ENCODE measurements around the gene SARNP.

SARNP gene

DNA sequence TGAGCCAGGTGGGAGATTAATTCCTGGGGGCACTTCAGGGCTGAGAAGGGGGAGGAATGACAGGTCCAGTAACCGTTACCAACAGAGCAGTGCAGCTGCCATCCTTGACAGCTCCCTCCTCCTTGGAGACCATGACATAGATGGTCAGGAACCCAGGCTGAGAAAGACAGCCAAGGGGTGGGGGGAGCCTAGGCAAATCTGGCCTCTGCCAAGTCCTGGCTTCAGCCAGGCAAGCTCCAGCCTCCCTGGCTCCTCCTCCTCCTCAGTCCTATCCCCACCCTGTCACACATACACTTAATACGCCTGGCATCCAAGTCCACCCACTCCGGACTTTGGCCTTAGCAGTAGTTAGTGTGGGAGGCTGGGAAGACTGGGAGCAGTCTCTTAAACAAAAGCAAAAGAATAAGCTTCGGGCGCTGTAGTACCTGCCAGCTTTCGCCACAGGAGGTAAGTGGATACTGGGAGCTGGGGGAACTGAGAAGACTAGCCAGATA is 97.4 kb downstream of the SARNP start, which contains the start of gene RDH5:
TSS of gene RDH5 (plus strand) at position 323 of the 494 bp plus-strand sequence. CDS start 792 bp downstream, outside the sequence.
- H3K4me3 ChIP-seq (ENCODE audit: low read depth in 1 of 2, low read length in 1 of 2): no peak within 1 kb of the TSS

DNA sequence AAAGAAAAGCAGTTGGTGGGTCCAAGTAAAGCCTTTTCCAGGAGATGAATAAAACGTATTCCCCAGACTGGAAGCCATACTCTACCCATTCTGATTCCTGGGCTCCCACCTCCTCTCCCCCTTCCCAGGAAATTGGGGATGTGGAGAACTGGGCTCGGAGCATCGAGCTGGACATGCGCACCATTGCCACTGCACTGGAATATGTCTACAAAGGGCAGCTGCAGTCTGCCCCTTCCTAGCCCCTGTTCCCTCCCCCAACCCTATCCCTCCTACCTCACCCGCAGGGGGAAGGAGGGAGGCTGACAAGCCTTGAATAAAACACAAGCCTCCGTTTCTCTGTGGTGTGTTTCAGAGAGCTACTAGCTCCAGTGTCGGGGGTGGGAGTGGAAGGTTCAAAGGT is 98.2 kb downstream of the SARNP start:
- no peaks in the 10 kb centered on the region for H3K9me3 ChIP-seq
- peaks cover 60% of the 10 kb centered on the region for H3K36me3 ChIP-seq
- TF ChIP-seq, protein P1, sequence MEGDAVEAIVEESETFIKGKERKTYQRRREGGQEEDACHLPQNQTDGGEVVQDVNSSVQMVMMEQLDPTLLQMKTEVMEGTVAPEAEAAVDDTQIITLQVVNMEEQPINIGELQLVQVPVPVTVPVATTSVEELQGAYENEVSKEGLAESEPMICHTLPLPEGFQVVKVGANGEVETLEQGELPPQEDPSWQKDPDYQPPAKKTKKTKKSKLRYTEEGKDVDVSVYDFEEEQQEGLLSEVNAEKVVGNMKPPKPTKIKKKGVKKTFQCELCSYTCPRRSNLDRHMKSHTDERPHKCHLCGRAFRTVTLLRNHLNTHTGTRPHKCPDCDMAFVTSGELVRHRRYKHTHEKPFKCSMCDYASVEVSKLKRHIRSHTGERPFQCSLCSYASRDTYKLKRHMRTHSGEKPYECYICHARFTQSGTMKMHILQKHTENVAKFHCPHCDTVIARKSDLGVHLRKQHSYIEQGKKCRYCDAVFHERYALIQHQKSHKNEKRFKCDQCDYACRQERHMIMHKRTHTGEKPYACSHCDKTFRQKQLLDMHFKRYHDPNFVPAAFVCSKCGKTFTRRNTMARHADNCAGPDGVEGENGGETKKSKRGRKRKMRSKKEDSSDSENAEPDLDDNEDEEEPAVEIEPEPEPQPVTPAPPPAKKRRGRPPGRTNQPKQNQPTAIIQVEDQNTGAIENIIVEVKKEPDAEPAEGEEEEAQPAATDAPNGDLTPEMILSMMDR (IDR thresholded peaks at IDR 0.05): no peak
- H3K27ac ChIP-seq: no peak overlapping the region
- no peak overlapping the region for H3K4me3 ChIP-seq (ENCODE audit: low read depth in 1 of 2, low read length in 1 of 2)
- H3K27me3 ChIP-seq: no peaks in the 10 kb centered on the region
- peaks cover 56 to 60% of the 10 kb centered on the region in 2 experiments for H3K4me1 ChIP-seq (ENCODE audit: control insufficient read depth in 1 of 2, insufficient read depth in 1 of 2, low read depth in 1 of 2, low read length in 1 of 2)

More for the DNA sequence above, 97.4 kb downstream of the SARNP start, which contains the start of gene RDH5:
- peaks cover 68% of the 10 kb centered on the region for H3K36me3 ChIP-seq
- H3K9me3 ChIP-seq: no peaks in the 10 kb centered on the region
- peak within 1 kb of the TSS; percentile 55 for H3K27ac ChIP-seq
- H3K4me1 ChIP-seq (ENCODE audit: control insufficient read depth in 1 of 2, insufficient read depth in 1 of 2, low read depth in 1 of 2, low read length in 1 of 2): peaks cover 63 to 66% of the 10 kb centered on the region in 2 experiments
- H3K27me3 ChIP-seq: no peaks in the 10 kb centered on the region
- TF ChIP-seq, protein P1 (IDR thresholded peaks at IDR 0.05): no peak

DNA sequence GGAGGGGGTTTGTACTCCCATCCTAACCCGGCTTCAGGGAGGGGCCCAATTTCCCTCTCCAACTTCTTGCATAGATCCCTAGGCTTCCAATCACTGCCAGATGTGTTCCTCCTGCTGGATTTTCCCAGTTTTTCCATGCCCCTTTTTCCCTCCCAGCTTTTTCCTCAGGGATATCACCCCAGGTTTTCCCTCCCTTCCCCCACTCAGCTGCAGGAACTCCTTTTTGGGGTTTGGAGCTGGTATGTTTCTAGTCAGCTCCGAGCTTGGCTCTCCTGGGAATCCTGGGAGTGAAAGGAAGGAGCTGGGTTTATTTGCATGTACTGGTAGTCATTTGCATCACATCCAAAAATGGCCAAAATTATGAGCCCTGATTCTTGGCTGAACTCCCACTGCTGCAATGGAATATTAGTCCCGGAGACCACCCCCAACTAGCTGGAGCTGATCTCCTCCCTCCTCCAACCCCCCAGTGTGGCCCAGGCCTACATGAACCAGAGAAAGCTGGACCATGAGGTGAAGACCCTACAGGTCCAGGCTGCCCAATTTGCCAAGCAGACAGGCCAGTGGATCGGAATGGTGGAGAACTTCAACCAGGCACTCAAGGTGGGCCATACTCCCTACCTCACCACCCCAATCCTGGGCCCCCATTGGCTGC is 98.8 kb downstream of the SARNP start:
- Histone ChIP-seq H3K4me3 (ENCODE audit: low read depth in 1 of 2, low read length in 1 of 2) (no peak overlapping the region), H3K27ac (no peak overlapping the region), H3K4me1 (ENCODE audit: control insufficient read depth in 1 of 2, insufficient read depth in 1 of 2, low read depth in 1 of 2, low read length in 1 of 2) (peaks cover 51 to 58% of the 10 kb centered on the region in 2 experiments), H3K27me3 (no peaks in the 10 kb centered on the region), H3K9me3 (no peaks in the 10 kb centered on the region), H3K36me3 (peaks cover 54% of the 10 kb centered on the region)
- TF ChIP-seq, protein P1 (IDR thresholded peaks at IDR 0.05): no peak

DNA sequence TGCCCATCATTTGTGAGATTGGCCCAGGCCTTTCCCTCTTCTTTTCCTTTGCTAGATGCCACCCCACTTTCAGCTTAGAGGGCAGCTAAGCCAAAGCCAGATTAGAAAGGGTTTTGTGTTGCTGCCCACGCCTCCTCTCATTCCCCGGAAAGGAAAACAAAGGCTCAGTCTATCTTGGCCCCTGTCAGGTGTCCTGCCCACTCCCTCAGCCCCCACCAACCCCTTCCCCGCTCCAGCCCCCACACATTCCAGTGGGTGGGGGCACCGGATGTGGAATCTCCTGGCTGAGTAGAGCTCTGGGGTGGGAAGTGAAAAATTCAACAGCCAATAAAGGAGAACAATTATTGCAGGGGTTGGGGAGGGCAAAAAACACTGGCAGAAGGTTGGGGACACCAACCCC is 99.5 kb downstream of the SARNP start:
- H3K27ac ChIP-seq: peak overlapping the region; percentile 99
- peaks cover 51 to 58% of the 10 kb centered on the region in 2 experiments for H3K4me1 ChIP-seq (ENCODE audit: control insufficient read depth in 1 of 2, insufficient read depth in 1 of 2, low read depth in 1 of 2, low read length in 1 of 2)
- peaks cover 47% of the 10 kb centered on the region for H3K36me3 ChIP-seq
- peak overlapping the region in 1 of 2 experiments; percentile 92 for H3K4me3 ChIP-seq (ENCODE audit: low read depth in 1 of 2, low read length in 1 of 2)
- TF ChIP-seq, protein P1 (IDR thresholded peaks at IDR 0.05): no peak
- H3K27me3 ChIP-seq: no peaks in the 10 kb centered on the region
- no peaks in the 10 kb centered on the region for H3K9me3 ChIP-seq

DNA sequence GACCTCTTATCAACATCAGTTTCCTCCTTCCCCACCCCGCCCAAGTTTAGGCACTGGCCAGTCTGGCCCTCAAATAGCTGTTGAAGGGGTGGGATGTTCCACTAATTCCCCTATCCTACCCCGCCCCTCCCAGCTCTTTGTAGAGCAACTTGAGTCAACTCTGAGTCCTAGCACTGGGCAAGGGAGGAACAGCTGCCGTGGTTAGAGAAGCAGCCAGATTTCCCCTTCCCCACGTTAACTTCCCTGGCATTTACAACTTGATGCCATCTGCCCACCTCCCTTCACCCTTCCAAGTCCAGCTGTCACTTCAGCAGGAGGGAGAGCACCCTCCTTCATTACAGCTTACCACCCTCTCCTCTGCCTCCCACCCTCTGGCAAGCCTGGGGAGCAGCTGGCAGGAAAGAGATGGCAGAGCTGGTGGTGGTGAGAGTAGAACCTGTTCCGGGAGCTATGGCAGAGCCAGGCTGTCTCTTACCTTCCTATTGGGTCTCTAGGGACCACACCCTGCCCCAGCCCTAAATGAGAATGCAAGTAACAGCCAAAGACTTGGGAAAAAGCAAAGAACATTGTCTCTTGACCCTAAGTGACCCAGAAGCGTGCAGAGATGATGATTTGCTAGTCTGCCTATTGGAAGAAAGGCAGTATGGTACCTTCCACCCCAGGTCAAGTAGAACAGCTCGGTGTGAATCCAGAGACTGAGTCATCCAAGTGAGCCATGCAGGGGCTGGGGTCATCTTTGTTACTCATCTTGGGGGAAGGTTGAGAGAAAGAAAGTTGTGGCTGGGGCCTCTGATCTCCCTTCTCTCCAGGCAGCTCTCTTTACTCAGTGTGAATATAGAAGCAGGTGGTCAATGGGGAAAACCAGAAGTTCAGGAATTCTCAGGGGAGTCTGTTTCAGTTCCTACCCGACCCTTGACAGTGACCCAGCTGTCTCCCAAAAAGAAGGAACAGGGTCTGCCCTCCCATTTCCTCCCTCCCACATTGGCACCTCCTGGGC is 100.2 kb downstream of the SARNP start:
- H3K4me1 ChIP-seq (ENCODE audit: control insufficient read depth in 1 of 2, insufficient read depth in 1 of 2, low read depth in 1 of 2, low read length in 1 of 2): peaks cover 51 to 58% of the 10 kb centered on the region in 2 experiments
- peak overlapping the region; percentile 99 for H3K27ac ChIP-seq
- peak overlapping the region; percentile 92 to 99 for H3K4me3 ChIP-seq (ENCODE audit: low read depth in 1 of 2, low read length in 1 of 2)
- no peaks in the 10 kb centered on the region for H3K9me3 ChIP-seq
- TF ChIP-seq, protein P1 (IDR thresholded peaks at IDR 0.05): no peak
- peaks cover 40% of the 10 kb centered on the region for H3K36me3 ChIP-seq
- no peaks in the 10 kb centered on the region for H3K27me3 ChIP-seq

Data from neutrophil (primary cell).